Measurements from ENCODE around the gene LYSMD2.

The LYSMD2 gene

GRCh38 chr15:51718746-51719145 is 18.7 kb downstream of the LYSMD2 start:
- no peak for FAIRE-seq

DNA sequence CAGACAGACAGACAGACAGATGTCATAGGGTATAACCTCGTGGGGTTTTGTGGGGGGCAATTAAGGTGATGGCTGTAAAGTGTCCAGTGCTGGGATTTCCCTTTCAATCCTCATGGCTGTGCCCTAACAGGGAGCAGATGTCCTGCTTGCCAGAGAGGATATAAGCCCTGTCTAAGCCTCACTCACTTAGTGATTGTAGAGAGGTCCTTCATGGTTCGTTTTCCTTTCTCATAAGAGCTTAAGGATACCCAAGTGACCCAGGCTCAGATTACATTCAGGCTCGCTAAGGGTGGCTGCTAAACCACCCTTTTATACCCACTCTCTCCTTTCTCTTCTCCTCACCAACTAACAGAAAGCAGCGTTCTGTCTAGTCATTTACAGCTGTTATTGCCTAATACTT is 19.2 kb downstream of the LYSMD2 start:
- FAIRE-seq: no peak

DNA sequence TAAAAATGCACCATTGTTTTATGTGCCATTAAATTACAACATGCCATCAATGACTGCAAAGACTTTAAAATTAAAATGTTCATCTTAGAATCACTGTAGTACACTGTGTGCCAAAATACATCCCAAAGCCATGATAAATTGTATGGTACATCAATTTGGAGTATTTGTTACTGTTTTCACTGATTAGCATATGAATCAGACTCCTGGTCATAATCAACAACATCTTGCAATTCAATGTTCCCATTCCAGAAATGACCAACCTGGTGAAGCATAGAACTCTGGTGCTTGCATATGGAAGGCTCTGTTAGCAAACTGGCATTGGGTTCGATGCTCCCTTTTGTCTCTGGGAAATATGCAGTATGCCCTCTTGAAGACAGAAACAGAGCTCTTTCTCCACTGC is 22.5 kb downstream of the LYSMD2 start:
- no peak for FAIRE-seq

DNA sequence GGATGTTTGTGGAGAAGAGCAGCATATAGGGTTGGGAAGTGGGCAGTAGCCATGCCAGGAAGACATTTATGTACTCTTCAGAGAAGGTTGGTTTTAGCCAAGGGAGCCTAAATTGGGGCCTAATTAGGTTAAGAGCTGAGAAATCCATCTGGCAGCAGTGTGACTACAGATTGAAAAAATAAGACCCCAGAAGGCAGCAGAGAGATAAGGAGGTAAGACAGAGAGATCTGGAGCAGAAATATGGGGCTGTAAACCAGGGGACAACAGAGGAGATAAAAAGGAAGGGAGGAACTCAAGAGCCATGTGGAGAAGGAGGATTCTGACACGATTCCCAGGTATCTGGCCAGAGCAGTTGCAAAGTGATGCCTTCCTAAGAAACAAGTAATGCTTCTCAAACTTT is 23.3 kb downstream of the LYSMD2 start:
- FAIRE-seq: no peak

DNA sequence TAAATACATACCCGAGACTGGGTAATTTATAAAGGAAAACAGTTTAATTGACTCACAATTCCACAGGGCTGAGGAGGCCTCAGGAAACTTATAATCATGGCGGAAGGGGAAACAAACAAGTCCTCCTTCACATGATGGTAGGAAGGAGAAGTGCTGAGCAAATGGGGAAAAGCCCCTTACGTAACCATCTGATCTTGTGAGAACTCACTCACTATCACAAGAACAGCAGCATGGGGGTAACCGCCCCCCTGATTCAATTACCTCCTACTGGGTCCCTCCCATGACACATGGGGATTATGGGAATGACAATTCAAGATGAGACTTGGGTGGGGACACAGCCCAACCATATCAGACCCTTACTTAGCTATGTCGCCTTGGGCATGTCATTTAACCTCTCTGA is 28.4 kb downstream of the LYSMD2 start:
- FAIRE-seq: no peak

GRCh38 chr15:51708013-51708412 is 29.4 kb downstream of the LYSMD2 start:
- FAIRE-seq: no peak

- FAIRE-seq: no peak
These were observed 30.4 kb downstream of the LYSMD2 start for GRCh38 chr15:51706926-51707608.

DNA sequence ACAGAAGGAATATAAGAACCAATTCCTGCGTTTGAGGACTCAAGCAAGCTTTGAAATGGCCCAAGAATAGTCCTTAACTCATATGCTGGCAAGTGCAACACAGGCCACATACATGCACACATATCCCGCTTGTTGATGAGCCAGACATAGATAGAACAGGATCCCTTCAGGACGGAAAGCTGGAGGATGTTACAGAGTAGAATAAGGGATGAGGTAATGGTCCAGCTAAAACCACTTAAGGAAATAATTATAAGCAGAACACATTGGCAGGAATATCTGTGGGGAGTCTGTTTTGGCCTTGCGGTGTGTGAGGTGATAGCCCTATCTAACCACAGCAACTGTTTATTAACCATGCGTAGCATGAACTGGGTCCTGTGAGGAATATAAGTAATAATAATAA is 31.2 kb downstream of the LYSMD2 start:
- no peak for FAIRE-seq

DNA sequence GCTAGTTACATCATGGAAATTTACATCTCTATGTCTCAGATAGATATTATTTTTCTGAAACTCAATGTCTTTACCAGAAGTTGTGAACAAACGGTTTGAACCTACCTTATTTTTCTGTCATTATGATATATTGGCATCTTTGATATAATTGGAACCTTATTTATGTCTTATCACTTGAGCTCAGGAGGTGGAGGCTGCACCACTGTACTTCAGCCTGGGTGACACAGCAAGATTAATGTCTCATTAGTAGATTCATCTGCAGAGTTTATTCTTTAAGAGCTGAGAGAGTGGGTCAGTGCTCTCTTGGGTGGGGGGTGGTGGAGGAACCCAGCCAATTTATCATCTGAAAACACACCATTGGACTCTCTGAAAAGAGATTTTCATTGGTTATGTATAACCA is 34.7 kb downstream of the LYSMD2 start:
- no peak for FAIRE-seq

GRCh38 chr15:51699373-51699772 is 38.1 kb downstream of the LYSMD2 start:
- no peak for FAIRE-seq

- no peak for FAIRE-seq
These were observed 40.3 kb downstream of the LYSMD2 start for GRCh38 chr15:51697163-51697562.

- FAIRE-seq: no peak
These were observed 40.9 kb downstream of the LYSMD2 start for GRCh38 chr15:51696566-51696965.

DNA sequence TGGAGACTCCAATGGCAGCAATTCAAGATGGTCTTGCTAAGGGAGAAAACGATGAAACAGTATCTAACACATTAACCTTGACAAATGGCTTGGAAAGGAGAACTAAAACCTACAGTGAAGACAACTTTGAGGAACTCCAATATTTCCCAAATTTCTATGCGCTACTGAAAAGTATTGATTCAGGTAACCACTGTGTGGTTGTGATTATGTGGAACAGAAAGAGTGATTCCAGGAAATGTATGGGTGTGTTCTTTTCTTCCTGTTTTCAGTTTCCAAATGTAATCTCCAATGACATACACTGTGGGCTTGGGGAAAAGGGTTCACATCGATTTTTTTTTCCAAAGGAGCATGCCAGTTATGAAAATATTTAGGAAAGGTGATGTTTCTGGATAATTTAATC is 45.3 kb downstream of the LYSMD2 start:
- no peak for FAIRE-seq

- no peak for FAIRE-seq
These were observed 48.6 kb downstream of the LYSMD2 start for GRCh38 chr15:51688863-51689262.

DNA sequence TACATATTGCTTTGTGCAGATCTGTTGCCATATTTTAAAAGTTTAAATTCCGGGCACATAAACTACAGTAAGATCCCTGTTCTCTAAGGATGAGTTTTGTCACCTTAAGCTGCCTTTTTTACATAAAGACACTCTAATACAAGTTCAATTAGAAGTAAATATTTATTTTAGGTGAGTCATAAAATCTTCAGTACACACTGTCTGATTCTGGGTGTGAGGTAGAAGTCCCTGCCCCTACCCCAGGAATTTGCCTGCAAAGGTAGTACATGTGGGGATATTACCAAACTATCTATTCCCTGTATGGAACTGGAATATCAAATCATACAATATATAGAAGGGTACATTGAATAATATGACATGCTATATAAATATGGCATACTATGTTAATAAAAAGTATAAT is 49.9 kb downstream of the LYSMD2 start:
- FAIRE-seq: no peak

- FAIRE-seq: no peak
These were observed 56.0 kb downstream of the LYSMD2 start, which contains the start of gene SCG3 for GRCh38 chr15:51681303-51681963. Gene SCG3, plus strand, starts transcription at chr15:51681503. Its CDS starts 253 bp downstream, at chr15:51681756.

DNA sequence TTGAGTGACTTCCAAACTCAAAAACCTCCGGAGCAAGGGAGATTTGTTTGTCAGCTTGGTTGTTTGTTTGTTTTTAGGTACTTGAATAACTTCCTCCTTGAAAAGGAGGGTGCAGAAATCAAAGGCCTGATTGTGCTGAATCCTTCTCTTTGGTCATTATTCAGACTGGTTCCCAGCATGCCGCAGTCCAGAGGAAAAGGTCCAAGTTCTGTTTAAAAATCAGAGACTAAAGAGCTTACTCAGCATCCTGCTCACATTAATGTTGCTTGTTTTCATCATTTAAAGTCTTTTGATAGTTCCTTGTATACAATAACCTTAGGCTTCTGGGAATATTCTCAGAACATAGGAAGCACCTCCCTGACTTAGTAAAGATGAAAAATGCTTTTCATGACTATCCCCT is 57.1 kb downstream of the LYSMD2 start:
- FAIRE-seq: no peak

- FAIRE-seq: no peak
These were observed 59.4 kb downstream of the LYSMD2 start for GRCh38 chr15:51678096-51678495.

- FAIRE-seq: no peak
These were observed 60.0 kb downstream of the LYSMD2 start for GRCh38 chr15:51677452-51677851.

DNA sequence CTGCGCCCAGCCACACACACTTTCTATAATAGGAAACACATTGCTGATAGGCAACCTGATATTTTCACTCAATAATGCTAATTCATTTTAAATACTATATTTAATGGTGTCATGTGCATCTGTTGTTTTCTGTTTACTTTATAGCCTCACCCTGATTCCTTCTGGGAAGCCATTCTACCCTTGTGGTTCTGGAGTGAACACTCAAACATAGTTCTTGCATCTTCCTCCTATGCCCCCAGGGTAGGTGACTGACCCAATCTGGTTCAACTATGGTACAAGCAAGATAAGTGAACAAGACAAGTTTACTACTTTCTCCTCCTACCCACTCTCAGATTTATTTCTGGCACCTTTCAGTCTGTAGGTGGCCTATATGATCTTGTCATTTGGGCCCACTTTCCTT is 60.4 kb downstream of the LYSMD2 start:
- FAIRE-seq: no peak

- no peak for FAIRE-seq
These were observed 62.2 kb downstream of the LYSMD2 start for GRCh38 chr15:51675234-51675633.

All from G401.6 (cell line).